HEK293 (cell line): Measurements from ENCODE around the gene TMA7B.

Experiments used
- CTCF ChIA-PET: fragments of 350-600 bp; formaldehyde crosslinking; extraction: SDS; loops from one replicate; lab custom pipeline; 2021; ENCODE audit warnings: antibody characterized with exemption; lab: Yijun Ruan, JAX
- POLR2A ChIA-PET: fragments of 300-600 bp; formaldehyde crosslinking; extraction: SDS; loops from one replicate; lab custom pipeline; 2020; ENCODE audit warnings: antibody characterized with exemption, inconsistent platforms; lab: Yijun Ruan, JAX
- H3K27ac ChIP-seq: fragments of 200-500 bp; sonication (Bioruptor generic); 2 replicates; pipeline ENCODE4 v1.5.1; 2014; ENCODE audit warnings: low read depth, low read length, control low read depth, inconsistent platforms; ENCODE audit errors: extremely low read depth
- H3K36me3 ChIP-seq, 2 experiments: fragments of 200-500 bp in 1 of 2; sonication (Bioruptor generic) in 1 of 2; 1 replicate in 1 of 2; 2 replicates in 1 of 2; pipeline ENCODE4 v1.5.1; 2014 to 2017; ENCODE audit warnings: inconsistent platforms in 2 of 2, low read length in 2 of 2; ENCODE audit not compliant: control insufficient read depth in 2 of 2, insufficient read depth in 1 of 2
- H3K4me1 ChIP-seq: fragments of 200-500 bp; sonication (Bioruptor generic); 2 replicates; pipeline ENCODE4 v1.5.1; 2014; ENCODE audit warnings: mild to moderate bottlenecking, low read length, inconsistent platforms; ENCODE audit not compliant: control insufficient read depth, insufficient read depth
- H3K4me3 ChIP-seq: 2 replicates; pipeline ENCODE4 v1.5.1; 2011; ENCODE audit warnings: low read depth, mild to moderate bottlenecking, control low read depth, low read length, moderate library complexity
- H3K9me3 ChIP-seq: fragments of 200-500 bp; sonication (Bioruptor generic); 2 replicates; pipeline ENCODE4 v1.5.1; 2014; ENCODE audit warnings: low read depth, low read length, inconsistent platforms; ENCODE audit not compliant: control insufficient read depth, insufficient read depth
- FEZF1 ChIP-seq: fragments of 450-650 bp; formaldehyde crosslinking; IDR thresholded peaks from 2 replicates; pipeline ENCODE4 v1.5.1; 2016; ENCODE audit warnings: missing biosample characterization, missing genetic modification characterization
- KLF10 ChIP-seq: fragments of 450-650 bp; IDR thresholded peaks from 2 replicates; pipeline ENCODE4 v1.5.1; 2018; ENCODE audit warnings: missing biosample characterization, mild to moderate bottlenecking, missing genetic modification characterization
- KLF8 ChIP-seq: fragments of 450-650 bp; formaldehyde crosslinking; IDR thresholded peaks from 2 replicates; pipeline ENCODE4 v1.5.1; 2016; ENCODE audit warnings: missing biosample characterization, missing genetic modification characterization
- OVOL3 ChIP-seq: fragments of 450-650 bp; formaldehyde crosslinking; IDR thresholded peaks from 2 replicates; pipeline ENCODE4 v1.5.1; 2016; ENCODE audit warnings: missing biosample characterization, missing genetic modification characterization
- PRDM1 ChIP-seq: fragments of 450-650 bp; formaldehyde crosslinking; IDR thresholded peaks from 2 replicates; pipeline ENCODE4; 2016; ENCODE audit warnings: missing biosample characterization, missing genetic modification characterization
- SP2 ChIP-seq: fragments of 450-650 bp; formaldehyde crosslinking; IDR thresholded peaks from 2 replicates; pipeline ENCODE4 v1.5.1; 2016; ENCODE audit warnings: missing biosample characterization, missing genetic modification characterization
- SP3 ChIP-seq: fragments of 450-650 bp; formaldehyde crosslinking; IDR thresholded peaks from 2 replicates; pipeline ENCODE4 v1.5.1; 2016; ENCODE audit warnings: missing biosample characterization, missing genetic modification characterization
- ZFP3 ChIP-seq: fragments of 450-650 bp; formaldehyde crosslinking; IDR thresholded peaks from 2 replicates; pipeline ENCODE4 v1.5.1; 2016; ENCODE audit warnings: low read depth, missing biosample characterization, missing genetic modification characterization
- ZNF132 ChIP-seq: fragments of 450-650 bp; formaldehyde crosslinking; IDR thresholded peaks from 2 replicates; pipeline ENCODE4 v1.5.1; 2017; ENCODE audit warnings: missing biosample characterization, missing genetic modification characterization, borderline replicate concordance
- ZNF274 ChIP-seq, 2 experiments: fragments of 200-500 bp in 1 of 2; fragments of 450-650 bp in 1 of 2; sonication (Bioruptor generic) in 1 of 2; formaldehyde crosslinking in 1 of 2; IDR thresholded peaks; 2 replicates each; pipeline versions ENCODE4 v1.5.1 to v1.6.1; 2014 to 2016; ENCODE audit warnings: borderline replicate concordance in 1 of 2, inconsistent platforms in 1 of 2, low read length in 1 of 2, missing biosample characterization in 1 of 2, missing genetic modification characterization in 1 of 2
- ZNF302 ChIP-seq: fragments of 450-650 bp; formaldehyde crosslinking; IDR thresholded peaks from 2 replicates; pipeline ENCODE4 v1.5.1; 2016; ENCODE audit warnings: missing biosample characterization, missing genetic modification characterization, low read depth
- ZNF354C ChIP-seq: fragments of 450-650 bp; formaldehyde crosslinking; IDR thresholded peaks from 2 replicates; pipeline ENCODE4 v1.5.1; 2016; ENCODE audit warnings: missing biosample characterization, missing genetic modification characterization, low read depth, borderline replicate concordance
- ZNF366 ChIP-seq: fragments of 450-650 bp; formaldehyde crosslinking; conservative IDR thresholded peaks from 2 replicates; pipeline ENCODE4 v1.5.1; 2016; ENCODE audit warnings: missing biosample characterization, missing genetic modification characterization
- ZNF433 ChIP-seq: fragments of 450-650 bp; formaldehyde crosslinking; IDR thresholded peaks from 2 replicates; pipeline ENCODE4 v1.5.1; 2016; ENCODE audit warnings: missing biosample characterization, missing genetic modification characterization, low read depth
- ZNF777 ChIP-seq: fragments of 450-650 bp; formaldehyde crosslinking; IDR thresholded peaks from 2 replicates; pipeline ENCODE4 v1.5.1; 2017; ENCODE audit warnings: missing biosample characterization, missing genetic modification characterization, borderline replicate concordance
- ZNF792 ChIP-seq: fragments of 450-650 bp; formaldehyde crosslinking; IDR thresholded peaks from 2 replicates; pipeline ENCODE4 v1.5.1; 2016; ENCODE audit warnings: missing biosample characterization, missing genetic modification characterization
- TF ChIP-seq, protein P1 (sequence below): IDR thresholded peaks from 2 replicates; pipeline ENCODE4 v1.6.1; 2011; ENCODE audit warnings: mild to moderate bottlenecking, low read depth, low read length, borderline replicate concordance
- TF ChIP-seq, protein P2 (sequence below): fragments of 450-650 bp; formaldehyde crosslinking; IDR thresholded peaks from 2 replicates; pipeline ENCODE4 v1.5.1; 2016; ENCODE audit warnings: missing biosample characterization, missing genetic modification characterization, borderline replicate concordance
- TF ChIP-seq, protein P3 (sequence below): fragments of 450-650 bp; formaldehyde crosslinking; IDR thresholded peaks from 2 replicates; pipeline ENCODE4 v1.5.1; 2016; ENCODE audit warnings: missing biosample characterization, missing genetic modification characterization, low read depth
- TF ChIP-seq, protein P4 (sequence below): fragments of 450-650 bp; IDR thresholded peaks from 2 replicates; pipeline ENCODE4 v1.5.1; 2018; ENCODE audit warnings: missing biosample characterization, missing genetic modification characterization

Gene TMA7B

DNA sequence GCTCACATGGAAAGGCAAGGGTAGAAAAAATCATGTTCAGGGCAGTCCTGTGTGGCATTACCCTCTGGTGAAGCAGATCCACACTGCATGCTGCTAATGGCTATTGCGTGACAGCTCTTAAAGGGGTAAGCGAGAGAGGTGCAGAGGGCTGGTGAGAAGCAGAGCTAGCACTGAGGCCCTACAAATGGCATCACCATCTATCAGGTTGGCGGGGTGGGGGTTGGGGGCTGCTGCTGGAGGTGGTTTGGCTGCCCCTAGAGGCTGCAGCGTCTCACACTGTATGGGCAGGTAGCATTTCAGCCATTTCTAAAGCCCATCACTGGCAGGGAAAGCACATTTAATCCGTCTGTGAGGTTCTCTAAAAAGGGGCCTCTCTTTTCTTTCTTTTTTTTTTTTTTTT lies 16.9 kb upstream of the TMA7B start:
- H3K4me3 ChIP-seq, result no peak overlapping the region
- H3K9me3 ChIP-seq, result no peaks in the 10 kb centered on the region
- TF ChIP-seq ZNF302 (tag by site-specific recombination), result no peak
- TF ChIP-seq ZNF777 (tag by site-specific recombination), result no peak
- TF ChIP-seq, protein P1, sequence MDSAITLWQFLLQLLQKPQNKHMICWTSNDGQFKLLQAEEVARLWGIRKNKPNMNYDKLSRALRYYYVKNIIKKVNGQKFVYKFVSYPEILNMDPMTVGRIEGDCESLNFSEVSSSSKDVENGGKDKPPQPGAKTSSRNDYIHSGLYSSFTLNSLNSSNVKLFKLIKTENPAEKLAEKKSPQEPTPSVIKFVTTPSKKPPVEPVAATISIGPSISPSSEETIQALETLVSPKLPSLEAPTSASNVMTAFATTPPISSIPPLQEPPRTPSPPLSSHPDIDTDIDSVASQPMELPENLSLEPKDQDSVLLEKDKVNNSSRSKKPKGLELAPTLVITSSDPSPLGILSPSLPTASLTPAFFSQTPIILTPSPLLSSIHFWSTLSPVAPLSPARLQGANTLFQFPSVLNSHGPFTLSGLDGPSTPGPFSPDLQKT, result no peak
- no peak for TF ChIP-seq ZNF132 (tag by site-specific recombination)
- TF ChIP-seq KLF10 (tag by site-specific recombination), result no peak
- no peak for TF ChIP-seq ZNF792
- TF ChIP-seq KLF8, result no peak
- TF ChIP-seq ZNF354C, result no peak
- no peak for TF ChIP-seq ZNF366 (tag by site-specific recombination)
- no peak for TF ChIP-seq PRDM1 (tag by site-specific recombination)
- no peak for TF ChIP-seq FEZF1 (tag by site-specific recombination)
- no peak for TF ChIP-seq ZNF274 (IDR thresholded peaks at IDR 0.05; ENCODE audit: low read length)
- no peak for TF ChIP-seq ZNF274 (tag by site-specific recombination; IDR thresholded peaks at IDR 0.05; ENCODE audit: borderline replicate concordance)
- TF ChIP-seq, protein P2, sequence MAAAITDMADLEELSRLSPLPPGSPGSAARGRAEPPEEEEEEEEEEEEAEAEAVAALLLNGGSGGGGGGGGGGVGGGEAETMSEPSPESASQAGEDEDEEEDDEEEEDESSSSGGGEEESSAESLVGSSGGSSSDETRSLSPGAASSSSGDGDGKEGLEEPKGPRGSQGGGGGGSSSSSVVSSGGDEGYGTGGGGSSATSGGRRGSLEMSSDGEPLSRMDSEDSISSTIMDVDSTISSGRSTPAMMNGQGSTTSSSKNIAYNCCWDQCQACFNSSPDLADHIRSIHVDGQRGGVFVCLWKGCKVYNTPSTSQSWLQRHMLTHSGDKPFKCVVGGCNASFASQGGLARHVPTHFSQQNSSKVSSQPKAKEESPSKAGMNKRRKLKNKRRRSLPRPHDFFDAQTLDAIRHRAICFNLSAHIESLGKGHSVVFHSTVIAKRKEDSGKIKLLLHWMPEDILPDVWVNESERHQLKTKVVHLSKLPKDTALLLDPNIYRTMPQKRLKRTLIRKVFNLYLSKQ, result no peak
- no peak for TF ChIP-seq SP3 (tag by site-specific recombination)
- ChIA-PET POLR2A (interaction anchor here (0.7 to 1.0 kb wide), 2 partner anchors 11 to 170 kb away, joined by 3 to 4 read pairs; no protein-coding TSS in a partner anchor), CTCF (interaction anchor here (0.7 to 3.0 kb wide), 5 partner anchors 9 to 854 kb away, joined by 3 to 20 read pairs (median 6); no protein-coding TSS in a partner anchor)
- H3K27ac ChIP-seq, result no peak overlapping the region
- no peaks in the 10 kb centered on the region for H3K36me3 ChIP-seq
- H3K4me1 ChIP-seq, result 0 out of 2 replicates have a peak, but pooled peaks cover 3% of the 10 kb centered on the region

- Histone ChIP-seq H3K27ac (no peak overlapping the region), H3K36me3 (no peaks in the 10 kb centered on the region), H3K4me3 (no peak overlapping the region), H3K4me1 (0 out of 2 replicates have a peak, but pooled peaks cover 3% of the 10 kb centered on the region), H3K9me3 (no peaks in the 10 kb centered on the region)
- CTCF ChIA-PET, result interaction anchor here (0.5 to 3.0 kb wide), 7 partner anchors 11 to 80 kb away, joined by 3 to 20 read pairs (median 3); no protein-coding TSS in a partner anchor
- no peak for TF ChIP-seq ZFP3 (tag by site-specific recombination)
- POLR2A ChIA-PET, result interaction anchor here (0.7 kb wide), 1 partner anchor 171 kb away, joined by 4 read pairs; no protein-coding TSS in a partner anchor
Observed at GRCh38 chr22:39943953-39944872, 16.0 kb upstream of the TMA7B start.

GRCh38 chr22:39946126-39946502 lies 14.1 kb upstream of the TMA7B start:
- H3K4me3 ChIP-seq, result no peak overlapping the region
- H3K27ac ChIP-seq, result no peak overlapping the region
- CTCF ChIA-PET, result interaction anchor here (0.9 to 1.6 kb wide), 3 partner anchors 11 to 79 kb away, joined by 4 to 7 read pairs (median 4); no protein-coding TSS in a partner anchor
- H3K4me1 ChIP-seq, result 0 out of 2 replicates have a peak, but pooled peaks cover 3% of the 10 kb centered on the region
- H3K36me3 ChIP-seq, result no peaks in the 10 kb centered on the region
- H3K9me3 ChIP-seq, result no peaks in the 10 kb centered on the region
- POLR2A ChIA-PET, result no interaction called here
- TF ChIP-seq, protein P3, sequence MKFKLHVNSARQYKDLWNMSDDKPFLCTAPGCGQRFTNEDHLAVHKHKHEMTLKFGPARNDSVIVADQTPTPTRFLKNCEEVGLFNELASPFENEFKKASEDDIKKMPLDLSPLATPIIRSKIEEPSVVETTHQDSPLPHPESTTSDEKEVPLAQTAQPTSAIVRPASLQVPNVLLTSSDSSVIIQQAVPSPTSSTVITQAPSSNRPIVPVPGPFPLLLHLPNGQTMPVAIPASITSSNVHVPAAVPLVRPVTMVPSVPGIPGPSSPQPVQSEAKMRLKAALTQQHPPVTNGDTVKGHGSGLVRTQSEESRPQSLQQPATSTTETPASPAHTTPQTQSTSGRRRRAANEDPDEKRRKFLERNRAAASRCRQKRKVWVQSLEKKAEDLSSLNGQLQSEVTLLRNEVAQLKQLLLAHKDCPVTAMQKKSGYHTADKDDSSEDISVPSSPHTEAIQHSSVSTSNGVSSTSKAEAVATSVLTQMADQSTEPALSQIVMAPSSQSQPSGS (tag by site-specific recombination), result no peak
- TF ChIP-seq OVOL3 (tag by site-specific recombination) (no peak), ZNF433 (tag by site-specific recombination) (no peak), SP2 (no peak)
- TF ChIP-seq, protein P4, sequence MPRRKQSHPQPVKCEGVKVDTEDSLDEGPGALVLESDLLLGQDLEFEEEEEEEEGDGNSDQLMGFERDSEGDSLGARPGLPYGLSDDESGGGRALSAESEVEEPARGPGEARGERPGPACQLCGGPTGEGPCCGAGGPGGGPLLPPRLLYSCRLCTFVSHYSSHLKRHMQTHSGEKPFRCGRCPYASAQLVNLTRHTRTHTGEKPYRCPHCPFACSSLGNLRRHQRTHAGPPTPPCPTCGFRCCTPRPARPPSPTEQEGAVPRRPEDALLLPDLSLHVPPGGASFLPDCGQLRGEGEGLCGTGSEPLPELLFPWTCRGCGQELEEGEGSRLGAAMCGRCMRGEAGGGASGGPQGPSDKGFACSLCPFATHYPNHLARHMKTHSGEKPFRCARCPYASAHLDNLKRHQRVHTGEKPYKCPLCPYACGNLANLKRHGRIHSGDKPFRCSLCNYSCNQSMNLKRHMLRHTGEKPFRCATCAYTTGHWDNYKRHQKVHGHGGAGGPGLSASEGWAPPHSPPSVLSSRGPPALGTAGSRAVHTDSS (tag by site-specific recombination), result no peak
- TF ChIP-seq, all 188 proteins: peak for 0
